Pulmonary artery endothelial cell (primary cell): Measurements from ENCODE around the gene SFT2D3. TPM values are rescaled to one million over a fixed set of nuclear protein-coding genes. Genes with fewer than 3 reads are reported as not detected.
"Not testable (repeated sequence)": the region's sequence is repeated elsewhere in the genome, so short reads cannot be mapped to it uniquely, and the experiment has no call there.

Experiments
- DNase-seq: peaks from one replicate; pipeline ENCODE4 v3.0.0-alpha.2; 2011; ENCODE audit warnings: low read depth, low spot score
- total RNA-seq: library from RNA; depleted of rRNA; stranded (reverse); fragments of >200 nt; gene quantifications from 2 replicates; pipeline ENCODE4 v1.2.3, GENCODE V29; 2014

The SFT2D3 gene
- total RNA-seq, 1 donor from 2014 or later: 4.8 TPM

- DNase-seq: no peak
Observed at GRCh38 chr2:127740665-127741288, 39.5 kb downstream of the SFT2D3 start.

GRCh38 chr2:127743477-127744026 lies 42.3 kb downstream of the SFT2D3 start:
- DNase-seq: no peak

- DNase-seq: no peak
Observed at GRCh38 chr2:127747621-127748020, 46.3 kb downstream of the SFT2D3 start.

- not testable (repeated sequence) for DNase-seq
Observed at GRCh38 chr2:127749537-127749936, 48.2 kb downstream of the SFT2D3 start.

- no peak for DNase-seq
Observed at GRCh38 chr2:127753374-127753773, 52.1 kb downstream of the SFT2D3 start.

GRCh38 chr2:127754186-127754585 lies 52.9 kb downstream of the SFT2D3 start:
- no peak for DNase-seq

Other genes with a start within 250 kb of the SFT2D3 start
- gene IWS1, start 175.0 kb upstream of the SFT2D3 start, total RNA-seq: 37.9 and 46.8 TPM in 2 replicates
- 0.07 and 1.5 TPM in 2 replicates for gene MYO7B, start 165.8 kb upstream of the SFT2D3 start, total RNA-seq
- gene GPR17, start 55.3 kb upstream of the SFT2D3 start, total RNA-seq: not detected in 2 replicates
- gene LIMS2, start 26.0 kb upstream of the SFT2D3 start, total RNA-seq: 5.7 and 12.4 TPM in 2 replicates
- 27.0 and 42.8 TPM in 2 replicates for gene WDR33, start 109.7 kb downstream of the SFT2D3 start, total RNA-seq
- gene POLR2D, start 156.7 kb downstream of the SFT2D3 start, total RNA-seq: 36.2 and 42.7 TPM in 2 replicates
- gene AMMECR1L, start 184.5 kb downstream of the SFT2D3 start, total RNA-seq: 17.2 and 22.5 TPM in 2 replicates